Caco-2 (cell line): Measurements from ENCODE around the gene CNTN1. TPM values are rescaled to one million over a fixed set of nuclear protein-coding genes. Genes with fewer than 3 reads are reported as not detected.

Experiments used
- BruUV-seq: library from RNA; stranded (reverse); fragments of 400-500 nt; replicated peaks from 2 replicates; lab custom pipeline; 2021; lab: Mats Ljungman, UMichigan
- CTCF ChIA-PET: fragments of 300-600 bp; sonication (Branson Sonifier 250); formaldehyde crosslinking; loops from one replicate; lab custom pipeline; 2022; ENCODE audit warnings: antibody characterized with exemption; lab: Charles Lee
- POLR2A ChIA-PET: fragments of 300-600 bp; sonication (Branson Sonifier 250); formaldehyde crosslinking; loops from one replicate; lab custom pipeline; 2022; ENCODE audit warnings: antibody characterized with exemption; lab: Charles Lee
- DNase-seq, 2 experiments: peaks; one replicate each; pipeline versions ENCODE4 v3.0.0 to v3.0.0-alpha.2; 2020 to 2022
- H3K27me3 ChIP-seq: replicated peaks from 2 replicates; pipeline ENCODE4 v1.6.0; 2011; ENCODE audit warnings: low read length; ENCODE audit not compliant: control insufficient read depth, insufficient read depth
- H3K36me3 ChIP-seq: 2 replicates; pipeline ENCODE4 v1.5.1; 2011; ENCODE audit warnings: low read length; ENCODE audit not compliant: control insufficient read depth, insufficient read depth
- H3K4me1 ChIP-seq: fragments of 250-450 bp; sonication (Bioruptor Pico); 2 replicates; pipeline ENCODE4 v1.5.1; 2020; ENCODE audit warnings: mild to moderate bottlenecking
- H3K4me3 ChIP-seq: 2 replicates; pipeline ENCODE4 v1.5.1; 2011; ENCODE audit warnings: low read depth, mild to moderate bottlenecking, control low read depth, low read length
- H3K9me3 ChIP-seq: fragments of 250-450 bp; sonication (Bioruptor Pico); 2 replicates; pipeline ENCODE4 v1.5.1; 2020; ENCODE audit warnings: mild to moderate bottlenecking, moderate library complexity
- H3K27ac Mint-ChIP-seq: one replicate; pipeline ENCODE4 v1.8.0; 2022; ENCODE audit warnings: mixed read lengths; ENCODE audit not compliant: unreplicated experiment
- H3K27me3 Mint-ChIP-seq: one replicate; pipeline ENCODE4 v1.8.0; 2022; ENCODE audit warnings: mixed read lengths; ENCODE audit not compliant: insufficient read depth, unreplicated experiment
- H3K36me3 Mint-ChIP-seq: one replicate; pipeline ENCODE4 v1.8.0; 2022; ENCODE audit warnings: mild to moderate bottlenecking, mixed read lengths; ENCODE audit not compliant: insufficient read depth, unreplicated experiment
- H3K4me1 Mint-ChIP-seq: one replicate; pipeline ENCODE4 v1.8.0; 2022; ENCODE audit warnings: low read depth, mixed read lengths; ENCODE audit not compliant: unreplicated experiment
- H3K4me3 Mint-ChIP-seq: one replicate; pipeline ENCODE4 v1.8.0; 2022; ENCODE audit warnings: mild to moderate bottlenecking, moderate library complexity, mixed read lengths; ENCODE audit not compliant: unreplicated experiment
- H3K9me3 Mint-ChIP-seq: one replicate; pipeline ENCODE4 v1.8.0; 2022; ENCODE audit warnings: mixed read lengths; ENCODE audit not compliant: unreplicated experiment
- intact Hi-C: fragments of 100-400 bp; cut with micrococcal nuclease; formaldehyde crosslinking; loops from one replicate; pipeline ENCODE4 v1.10.0; 2022; ENCODE audit not compliant: unreplicated experiment
- total RNA-seq: library from RNA; stranded (reverse); gene quantifications from 2 replicates; pipeline ENCODE4 v1.2.3, GENCODE V29; 2022
- TF ChIP-seq, protein P1 (sequence below), 2 experiments: fragments of 200-600 bp in 1 of 2; IDR thresholded peaks; 1 replicate in 1 of 2; 2 replicates in 1 of 2; pipeline versions ENCODE4 v1.5.1 to v1.8.0; 2011 to 2022; ENCODE audit warnings: antibody characterized with exemption in 1 of 2, control low read depth in 1 of 2, inconsistent platforms in 1 of 2, low read depth in 1 of 2, low read length in 1 of 2, mild to moderate bottlenecking in 1 of 2, moderate library complexity in 1 of 2; ENCODE audit not compliant: insufficient read depth in 1 of 2, severe bottlenecking in 1 of 2, unreplicated experiment in 1 of 2

Gene CNTN1
- total RNA-seq, 1 experiment from 2014 or later, result not detected

DNA sequence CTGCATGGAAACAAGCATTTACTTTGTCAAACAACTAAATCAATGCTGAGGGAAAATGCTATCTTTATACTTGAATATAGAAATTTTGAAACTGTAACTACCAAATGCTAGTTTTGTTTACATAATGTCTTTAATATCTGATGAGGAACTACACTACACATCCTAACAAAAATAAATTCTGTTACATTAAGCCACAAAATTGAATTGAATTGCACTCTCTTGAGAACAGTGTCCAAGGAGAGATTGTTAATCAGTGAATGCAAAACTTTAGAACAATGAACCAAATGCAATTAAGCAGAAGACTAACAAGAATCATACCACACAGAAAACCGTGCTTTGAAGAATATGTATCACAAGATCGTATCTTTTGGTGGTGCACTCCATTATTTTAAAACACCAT is 141.6 kb downstream of the CNTN1 start:
- Histone ChIP-seq H3K9me3 (0 out of 2 replicates have a peak, but pooled peaks cover 3% of the 10 kb centered on the region), H3K4me3 (no peak overlapping the region), H3K27me3 (no peaks in the 10 kb centered on the region), H3K4me1 (no peaks in the 10 kb centered on the region), H3K36me3 (no peaks in the 10 kb centered on the region)
- H3K9me3 Mint-ChIP-seq, result no peaks in the 10 kb centered on the region
- TF ChIP-seq, protein P1, sequence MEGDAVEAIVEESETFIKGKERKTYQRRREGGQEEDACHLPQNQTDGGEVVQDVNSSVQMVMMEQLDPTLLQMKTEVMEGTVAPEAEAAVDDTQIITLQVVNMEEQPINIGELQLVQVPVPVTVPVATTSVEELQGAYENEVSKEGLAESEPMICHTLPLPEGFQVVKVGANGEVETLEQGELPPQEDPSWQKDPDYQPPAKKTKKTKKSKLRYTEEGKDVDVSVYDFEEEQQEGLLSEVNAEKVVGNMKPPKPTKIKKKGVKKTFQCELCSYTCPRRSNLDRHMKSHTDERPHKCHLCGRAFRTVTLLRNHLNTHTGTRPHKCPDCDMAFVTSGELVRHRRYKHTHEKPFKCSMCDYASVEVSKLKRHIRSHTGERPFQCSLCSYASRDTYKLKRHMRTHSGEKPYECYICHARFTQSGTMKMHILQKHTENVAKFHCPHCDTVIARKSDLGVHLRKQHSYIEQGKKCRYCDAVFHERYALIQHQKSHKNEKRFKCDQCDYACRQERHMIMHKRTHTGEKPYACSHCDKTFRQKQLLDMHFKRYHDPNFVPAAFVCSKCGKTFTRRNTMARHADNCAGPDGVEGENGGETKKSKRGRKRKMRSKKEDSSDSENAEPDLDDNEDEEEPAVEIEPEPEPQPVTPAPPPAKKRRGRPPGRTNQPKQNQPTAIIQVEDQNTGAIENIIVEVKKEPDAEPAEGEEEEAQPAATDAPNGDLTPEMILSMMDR (IDR thresholded peaks at IDR 0.05; ENCODE audit: insufficient read depth in 1 of 2, low read depth in 1 of 2, low read length in 1 of 2, severe bottlenecking in 1 of 2, unreplicated experiment in 1 of 2), result no peak
- no peaks in the 10 kb centered on the region for H3K27me3 Mint-ChIP-seq
- BruUV-seq, result no TSS peak
- H3K4me1 Mint-ChIP-seq, result no peaks in the 10 kb centered on the region
- H3K4me3 Mint-ChIP-seq, result no peak overlapping the region
- POLR2A ChIA-PET, result no interaction called here
- no peak for DNase-seq
- intact Hi-C loops, result no loop called here
- no peak overlapping the region for H3K27ac Mint-ChIP-seq
- CTCF ChIA-PET, result no interaction called here
- no peaks in the 10 kb centered on the region for H3K36me3 Mint-ChIP-seq

DNA sequence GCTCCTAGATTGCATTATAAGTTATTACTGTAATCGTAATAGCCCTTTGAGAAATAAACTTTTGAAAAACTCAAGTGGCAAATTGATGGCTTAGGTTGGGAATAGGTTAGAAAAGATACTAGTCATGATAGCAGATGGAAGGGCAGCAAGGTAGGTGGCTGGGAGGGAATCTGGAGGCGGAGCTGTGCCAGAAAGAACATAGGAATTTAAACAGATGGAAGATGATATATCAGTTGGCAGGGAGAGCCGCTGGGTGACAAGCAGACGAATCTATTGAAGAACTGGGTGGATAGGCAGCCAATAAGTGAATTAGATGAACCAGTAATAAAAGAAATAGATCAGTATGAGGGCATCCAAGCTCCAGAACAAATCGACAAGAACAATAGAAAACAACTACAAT is 142.1 kb downstream of the CNTN1 start:
- Mint-ChIP-seq H3K9me3 (no peaks in the 10 kb centered on the region), H3K4me1 (no peaks in the 10 kb centered on the region), H3K36me3 (no peaks in the 10 kb centered on the region), H3K27me3 (no peaks in the 10 kb centered on the region), H3K27ac (no peak overlapping the region), H3K4me3 (no peak overlapping the region)
- POLR2A ChIA-PET, result no interaction called here
- Histone ChIP-seq H3K27me3 (no peaks in the 10 kb centered on the region), H3K9me3 (0 out of 2 replicates have a peak, but pooled peaks cover 3% of the 10 kb centered on the region), H3K4me3 (no peak overlapping the region), H3K36me3 (no peaks in the 10 kb centered on the region), H3K4me1 (no peaks in the 10 kb centered on the region)
- TF ChIP-seq, protein P1 (IDR thresholded peaks at IDR 0.05; ENCODE audit: insufficient read depth in 1 of 2, low read depth in 1 of 2, low read length in 1 of 2, severe bottlenecking in 1 of 2, unreplicated experiment in 1 of 2), result no peak
- no TSS peak for BruUV-seq
- intact Hi-C loops, result no loop called here
- CTCF ChIA-PET, result no interaction called here
- DNase-seq, result no peak

DNA sequence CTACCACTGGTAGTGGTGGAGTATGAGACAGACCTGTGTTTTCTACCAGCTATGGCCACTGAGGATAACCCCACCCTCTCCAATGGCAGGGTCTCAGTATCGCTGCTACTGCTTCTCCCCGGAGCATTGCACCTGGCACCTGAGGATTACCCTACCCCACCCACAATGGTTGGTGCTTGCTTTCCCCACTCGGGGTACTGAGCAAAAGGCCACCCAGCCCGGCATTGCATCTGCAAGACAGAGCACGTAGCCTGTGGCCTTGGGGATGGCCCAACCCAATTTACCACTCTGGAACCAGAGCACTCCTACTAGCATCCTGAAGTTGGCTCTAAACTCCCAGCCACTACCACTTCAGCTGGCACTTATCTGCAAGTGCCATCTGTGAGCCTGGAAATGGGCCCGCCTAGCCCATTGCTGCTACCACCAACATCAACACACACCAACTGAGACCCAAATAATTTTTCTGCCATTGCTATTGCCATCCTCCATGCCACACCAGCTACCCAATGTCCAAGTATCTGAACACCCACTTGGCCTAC is 145.7 kb downstream of the CNTN1 start:
- TF ChIP-seq, protein P1 (IDR thresholded peaks at IDR 0.05; ENCODE audit: insufficient read depth in 1 of 2, low read depth in 1 of 2, low read length in 1 of 2, severe bottlenecking in 1 of 2, unreplicated experiment in 1 of 2), result no peak
- no peak overlapping the region for H3K4me3 ChIP-seq
- no TSS peak for BruUV-seq
- H3K27me3 ChIP-seq, result no peaks in the 10 kb centered on the region
- no peaks in the 10 kb centered on the region for H3K36me3 ChIP-seq
- Mint-ChIP-seq H3K27ac (no peak overlapping the region), H3K36me3 (no peaks in the 10 kb centered on the region), H3K4me3 (no peak overlapping the region), H3K9me3 (no peaks in the 10 kb centered on the region), H3K27me3 (no peaks in the 10 kb centered on the region), H3K4me1 (no peaks in the 10 kb centered on the region)
- no peak for DNase-seq
- H3K4me1 ChIP-seq, result no peaks in the 10 kb centered on the region
- ChIA-PET POLR2A (no interaction called here), CTCF (no interaction called here)
- 0 out of 2 replicates have a peak, but pooled peaks cover 3% of the 10 kb centered on the region for H3K9me3 ChIP-seq
- intact Hi-C loops, result no loop called here
